K562 (cell line): ENCODE results near the gene PLPP6. TPM values are rescaled to one million over a fixed set of nuclear protein-coding genes. Genes with fewer than 3 reads are reported as not detected.

Source experiments
- ASH1L ChIP-seq: fragments of 450-650 bp; IDR thresholded peaks from 2 replicates; pipeline ENCODE4 v1.6.1; 2018; ENCODE audit warnings: borderline replicate concordance, mild to moderate bottlenecking, low read depth; ENCODE audit not compliant: partially characterized antibody
- BCLAF1 ChIP-seq, 2 experiments: fragments of 450-650 bp in 1 of 2; IDR thresholded peaks; 2 replicates each; pipeline ENCODE4 v1.6.1; 2011 to 2017; ENCODE audit warnings: low read depth in 2 of 2, antibody characterized with exemption in 1 of 2, borderline replicate concordance in 1 of 2, low read length in 1 of 2, mild to moderate bottlenecking in 1 of 2, mixed read lengths in 1 of 2; ENCODE audit not compliant: control insufficient read depth in 1 of 2
- CLOCK ChIP-seq: fragments of 250-450 bp; sonication (Bioruptor Pico); IDR thresholded peaks from 2 replicates; pipeline ENCODE4 v1.4.0; 2020; ENCODE audit warnings: mild to moderate bottlenecking, moderate library complexity, borderline replicate concordance
- GABPB1 ChIP-seq: sonication (generic); formaldehyde crosslinking; IDR thresholded peaks from 2 replicates; pipeline ENCODE4 v1.8.0; 2022; ENCODE audit warnings: mild to moderate bottlenecking, missing genetic modification reagents
- MEIS2 ChIP-seq: fragments of 450-650 bp; IDR thresholded peaks from 2 replicates; pipeline ENCODE4 v1.6.1; 2014; ENCODE audit warnings: mild to moderate bottlenecking; ENCODE audit not compliant: partially characterized antibody
- MLX ChIP-seq, 2 experiments: fragments of 450-650 bp in 1 of 2; sonication (generic) in 1 of 2; formaldehyde crosslinking; conservative IDR thresholded peaks; 2 replicates each; pipeline versions ENCODE4 v1.4.0 to v1.8.1; 2020 to 2022; ENCODE audit warnings: mild to moderate bottlenecking in 1 of 2, missing genetic modification reagents in 1 of 2
- MTA2 ChIP-seq: fragments of 450-650 bp; IDR thresholded peaks from 2 replicates; pipeline ENCODE4 v1.6.1; 2016; ENCODE audit warnings: low read depth
- NCOA1 ChIP-seq: fragments of 450-650 bp; IDR thresholded peaks from 2 replicates; pipeline ENCODE4 v1.6.1; 2016; ENCODE audit warnings: low read depth
- NR0B1 ChIP-seq: fragments of 450-650 bp; IDR thresholded peaks from one replicate; pipeline ENCODE4 v1.6.1; 2018; ENCODE audit warnings: mild to moderate bottlenecking, moderate library complexity; ENCODE audit not compliant: partially characterized antibody
- PCBP1 ChIP-seq: fragments of 200-400 bp; formaldehyde crosslinking; IDR thresholded peaks from 2 replicates; pipeline ENCODE4 v1.6.1; 2018; ENCODE audit warnings: mild to moderate bottlenecking, low read depth, low read length; ENCODE audit not compliant: poor library complexity, severe bottlenecking
- SP1 ChIP-seq: sonication (generic); formaldehyde crosslinking; IDR thresholded peaks from 2 replicates; pipeline ENCODE4 v1.8.1; 2022; ENCODE audit warnings: mild to moderate bottlenecking, missing genetic modification reagents
- TARDBP ChIP-seq: fragments of 450-650 bp; IDR thresholded peaks from 2 replicates; pipeline ENCODE4 v1.6.1; 2016
- TFAP4 ChIP-seq: sonication (generic); formaldehyde crosslinking; IDR thresholded peaks from 2 replicates; pipeline ENCODE4 v1.8.0; 2022; ENCODE audit warnings: missing genetic modification reagents, mild to moderate bottlenecking, moderate library complexity, borderline replicate concordance
- ZC3H11A ChIP-seq: IDR thresholded peaks from 2 replicates; pipeline ENCODE4 v1.6.1; 2012; ENCODE audit warnings: low read depth, low read length, improper control_type of control experiment
- ZNF263 ChIP-seq: sonication (generic); formaldehyde crosslinking; IDR thresholded peaks from 2 replicates; pipeline ENCODE4 v1.8.0; 2022; ENCODE audit warnings: mild to moderate bottlenecking, missing genetic modification reagents, borderline replicate concordance
- ZNF778 ChIP-seq: fragments of 450-650 bp; formaldehyde crosslinking; IDR thresholded peaks from 2 replicates; pipeline ENCODE4 v1.4.0; 2020; ENCODE audit warnings: mild to moderate bottlenecking, moderate library complexity
- polyA plus RNA-seq, 8 experiments: library from polyadenylated mRNA; depleted of rRNA in 4 of 8; stranded (reverse) in 5 of 8; unstranded in 3 of 8; fragments of >200 nt; fragmentation: Nextera tagmentation in 2 of 8; fragmentation: Illumina TruSeq in 1 of 8; extraction: Ambion mirVana in 2 of 8; extraction: Trizol in 1 of 8; gene quantifications; 2 replicates each; pipeline versions ENCODE4 v1.2.1 to v1.2.3, GENCODE V29; 2011 to 2014; ENCODE audit warnings: inconsistent platforms in 1 of 8, missing spikeins in 1 of 8
- total RNA-seq, 7 experiments: library from RNA; depleted of rRNA in 6 of 7; stranded (reverse); fragments of >200 nt in 6 of 7; fragmentation: Illumina TruSeq in 2 of 7; extraction: Trizol in 2 of 7; gene quantifications; 2 replicates each; pipeline versions ENCODE4 v1.2.1 to v1.2.3, GENCODE V29; 2011 to 2021; ENCODE audit warnings: low replicate concordance in 1 of 7

PLPP6 gene
- total and polyA plus RNA-seq, 9 of the 15 experiments (the other 6 are each of a cell fraction or from before 2014, with no cell fraction given): 1.9 to 8.9 (median 5.6) TPM

- TF ChIP-seq CLOCK (no peak), ZC3H11A (no peak), NR0B1 (no peak), TFAP4 (CRISPR knock-in tag) (peak; percentile 81; the same call in 1 of the 2 replicates), MTA2 (no peak), BCLAF1 (IDR thresholded peaks at IDR 0.05; ENCODE audit: borderline replicate concordance in 1 of 2, control insufficient read depth in 1 of 2, low read depth in 2 of 2, low read length in 1 of 2) (peak in 1 of 2 experiments; percentile 70; a peak in 2 of 4 replicates), ZNF263 (no peak), MLX (CRISPR knock-in tag; conservative IDR thresholded peaks at IDR 0.05) (no peak), NCOA1 (peak; percentile 25; the same call in 1 of the 2 replicates), TARDBP (0 out of 2 replicates have a peak, but pooled peaks have one; percentile 13), ZNF778 (CRISPR knock-in tag) (no peak), ASH1L (no peak), SP1 (CRISPR knock-in tag) (peak; percentile 71), GABPB1 (CRISPR knock-in tag) (peak; percentile 97), PCBP1 (no peak), MEIS2 (no peak)
Measured at GRCh38 chr9:4679268-4680172, 17.4 kb downstream of the PLPP6 start, which contains the start of gene CDC37L1 (continued).
